ENCODE data around the gene SLC5A11.

Gene SLC5A11

GRCh38 chr16:24821129-24821528, 24.6 kb upstream of the SLC5A11 start:
- Histone ChIP-seq H3K9ac (ENCODE audit: low read depth, low read length) (no peak overlapping the region), H3K36me3 (ENCODE audit: insufficient read depth, low read length) (peaks cover 79% of the 10 kb centered on the region), H3K9me3 (replicated peaks; ENCODE audit: low read length) (no peaks in the 10 kb centered on the region), H3K4me3 (ENCODE audit: low read length) (no peak overlapping the region), H3K4me1 (ENCODE audit: control insufficient read depth, insufficient read depth, low read length) (peaks cover 8% of the 10 kb centered on the region), H3K27me3 (ENCODE audit: control insufficient read depth, insufficient read depth, low read length) (no peaks in the 10 kb centered on the region), H3K4me2 (ENCODE audit: low read length) (no peak overlapping the region)

GRCh38 chr16:24822542-24822941, 23.2 kb upstream of the SLC5A11 start:
- Histone ChIP-seq H3K9me3 (replicated peaks; ENCODE audit: low read length) (no peaks in the 10 kb centered on the region), H3K36me3 (ENCODE audit: insufficient read depth, low read length) (peaks cover 83% of the 10 kb centered on the region), H3K4me1 (ENCODE audit: control insufficient read depth, insufficient read depth, low read length) (peaks cover 8% of the 10 kb centered on the region), H3K27me3 (ENCODE audit: control insufficient read depth, insufficient read depth, low read length) (no peaks in the 10 kb centered on the region), H3K4me2 (ENCODE audit: low read length) (no peak overlapping the region), H3K4me3 (ENCODE audit: low read length) (no peak overlapping the region), H3K9ac (ENCODE audit: low read depth, low read length) (no peak overlapping the region)

- no peaks in the 10 kb centered on the region for H3K27me3 ChIP-seq (ENCODE audit: control insufficient read depth, insufficient read depth, low read length)
- no peaks in the 10 kb centered on the region for H3K9me3 ChIP-seq (replicated peaks; ENCODE audit: low read length)
- peaks cover 79% of the 10 kb centered on the region for H3K36me3 ChIP-seq (ENCODE audit: insufficient read depth, low read length)
- H3K9ac ChIP-seq (ENCODE audit: low read depth, low read length) = no peak overlapping the region
- H3K4me3 ChIP-seq (ENCODE audit: low read length) = no peak overlapping the region
- H3K4me1 ChIP-seq (ENCODE audit: control insufficient read depth, insufficient read depth, low read length) = peaks cover 8% of the 10 kb centered on the region
- H3K4me2 ChIP-seq (ENCODE audit: low read length) = no peak overlapping the region
Measured at GRCh38 chr16:24822974-24823373, 22.8 kb upstream of the SLC5A11 start.

GRCh38 chr16:24825696-24826095, 20.1 kb upstream of the SLC5A11 start:
- Histone ChIP-seq H3K4me3 (ENCODE audit: low read length) (no peak overlapping the region), H3K36me3 (ENCODE audit: insufficient read depth, low read length) (peaks cover 58% of the 10 kb centered on the region), H3K27me3 (ENCODE audit: control insufficient read depth, insufficient read depth, low read length) (no peaks in the 10 kb centered on the region), H3K4me1 (ENCODE audit: control insufficient read depth, insufficient read depth, low read length) (no peaks in the 10 kb centered on the region), H3K9me3 (replicated peaks; ENCODE audit: low read length) (no peaks in the 10 kb centered on the region), H3K9ac (ENCODE audit: low read depth, low read length) (no peak overlapping the region), H3K4me2 (ENCODE audit: low read length) (no peak overlapping the region)

GRCh38 chr16:24826096-24826690, 19.6 kb upstream of the SLC5A11 start:
- H3K36me3 ChIP-seq (ENCODE audit: insufficient read depth, low read length) = peaks cover 53% of the 10 kb centered on the region
- H3K27me3 ChIP-seq (ENCODE audit: control insufficient read depth, insufficient read depth, low read length) = no peaks in the 10 kb centered on the region

GRCh38 chr16:24826817-24827566, 18.8 kb upstream of the SLC5A11 start:
- no peak overlapping the region for H3K4me3 ChIP-seq (ENCODE audit: low read length)
- H3K36me3 ChIP-seq (ENCODE audit: insufficient read depth, low read length) = peaks cover 45% of the 10 kb centered on the region
- no peaks in the 10 kb centered on the region for H3K9me3 ChIP-seq (replicated peaks; ENCODE audit: low read length)
- H3K4me2 ChIP-seq (ENCODE audit: low read length) = no peak overlapping the region
- no peaks in the 10 kb centered on the region for H3K4me1 ChIP-seq (ENCODE audit: control insufficient read depth, insufficient read depth, low read length)
- no peak overlapping the region for H3K9ac ChIP-seq (ENCODE audit: low read depth, low read length)
- no peaks in the 10 kb centered on the region for H3K27me3 ChIP-seq (ENCODE audit: control insufficient read depth, insufficient read depth, low read length)

More at GRCh38 chr16:24826096-24826690, 19.6 kb upstream of the SLC5A11 start:
- Histone ChIP-seq H3K9me3 (replicated peaks; ENCODE audit: low read length) (no peaks in the 10 kb centered on the region), H3K4me3 (ENCODE audit: low read length) (no peak overlapping the region), H3K4me2 (ENCODE audit: low read length) (no peak overlapping the region), H3K4me1 (ENCODE audit: control insufficient read depth, insufficient read depth, low read length) (no peaks in the 10 kb centered on the region), H3K9ac (ENCODE audit: low read depth, low read length) (no peak overlapping the region)

GRCh38 chr16:24829153-24829552, 16.6 kb upstream of the SLC5A11 start:
- Histone ChIP-seq H3K27me3 (ENCODE audit: control insufficient read depth, insufficient read depth, low read length) (no peaks in the 10 kb centered on the region), H3K9ac (ENCODE audit: low read depth, low read length) (no peak overlapping the region), H3K36me3 (ENCODE audit: insufficient read depth, low read length) (peaks cover 27% of the 10 kb centered on the region), H3K4me2 (ENCODE audit: low read length) (no peak overlapping the region), H3K4me1 (ENCODE audit: control insufficient read depth, insufficient read depth, low read length) (no peaks in the 10 kb centered on the region), H3K9me3 (replicated peaks; ENCODE audit: low read length) (no peaks in the 10 kb centered on the region), H3K4me3 (ENCODE audit: low read length) (no peak overlapping the region)

- no peak overlapping the region for H3K9ac ChIP-seq (ENCODE audit: low read depth, low read length)
- no peaks in the 10 kb centered on the region for H3K9me3 ChIP-seq (replicated peaks; ENCODE audit: low read length)
- H3K4me3 ChIP-seq (ENCODE audit: low read length) = no peak overlapping the region
- no peaks in the 10 kb centered on the region for H3K27me3 ChIP-seq (ENCODE audit: control insufficient read depth, insufficient read depth, low read length)
- peaks cover 2% of the 10 kb centered on the region for H3K4me1 ChIP-seq (ENCODE audit: control insufficient read depth, insufficient read depth, low read length)
- H3K36me3 ChIP-seq (ENCODE audit: insufficient read depth, low read length) = peaks cover 2% of the 10 kb centered on the region
- no peak overlapping the region for H3K4me2 ChIP-seq (ENCODE audit: low read length)
Measured at GRCh38 chr16:24833352-24833751, 12.4 kb upstream of the SLC5A11 start.

- Histone ChIP-seq H3K4me2 (ENCODE audit: low read length) (no peak overlapping the region), H3K36me3 (ENCODE audit: insufficient read depth, low read length) (no peaks in the 10 kb centered on the region), H3K9ac (ENCODE audit: low read depth, low read length) (no peak overlapping the region), H3K9me3 (replicated peaks; ENCODE audit: low read length) (no peaks in the 10 kb centered on the region), H3K27me3 (ENCODE audit: control insufficient read depth, insufficient read depth, low read length) (no peaks in the 10 kb centered on the region), H3K4me3 (ENCODE audit: low read length) (no peak overlapping the region), H3K4me1 (ENCODE audit: control insufficient read depth, insufficient read depth, low read length) (peaks cover 13% of the 10 kb centered on the region)
Measured at GRCh38 chr16:24834459-24835335, 11.1 kb upstream of the SLC5A11 start.

GRCh38 chr16:24836836-24837235, 8.9 kb upstream of the SLC5A11 start:
- Histone ChIP-seq H3K4me1 (ENCODE audit: control insufficient read depth, insufficient read depth, low read length) (peaks cover 13% of the 10 kb centered on the region), H3K4me3 (ENCODE audit: low read length) (no peak overlapping the region), H3K27me3 (ENCODE audit: control insufficient read depth, insufficient read depth, low read length) (no peaks in the 10 kb centered on the region), H3K36me3 (ENCODE audit: insufficient read depth, low read length) (no peaks in the 10 kb centered on the region), H3K9ac (ENCODE audit: low read depth, low read length) (no peak overlapping the region), H3K9me3 (replicated peaks; ENCODE audit: low read length) (no peaks in the 10 kb centered on the region), H3K4me2 (ENCODE audit: low read length) (no peak overlapping the region)

GRCh38 chr16:24837969-24838368, 7.8 kb upstream of the SLC5A11 start:
- Histone ChIP-seq H3K9me3 (replicated peaks; ENCODE audit: low read length) (no peaks in the 10 kb centered on the region), H3K9ac (ENCODE audit: low read depth, low read length) (no peak overlapping the region), H3K4me1 (ENCODE audit: control insufficient read depth, insufficient read depth, low read length) (peaks cover 13% of the 10 kb centered on the region), H3K36me3 (ENCODE audit: insufficient read depth, low read length) (no peaks in the 10 kb centered on the region), H3K4me3 (ENCODE audit: low read length) (no peak overlapping the region), H3K4me2 (ENCODE audit: low read length) (no peak overlapping the region), H3K27me3 (ENCODE audit: control insufficient read depth, insufficient read depth, low read length) (no peaks in the 10 kb centered on the region)
